ENCODE data around the gene TIGAR.

Gene TIGAR

GRCh38 chr12:4393211-4393610 is 72.2 kb downstream of the TIGAR start:
- H3K4me3 ChIP-seq (ENCODE audit: low read depth, low read length), result no peak overlapping the region
- TF ChIP-seq CTCF (IDR thresholded peaks at IDR 0.05; ENCODE audit: low read depth, low read length), result no peak
- peaks cover 29% of the 10 kb centered on the region for H3K27me3 ChIP-seq
- DNase-seq, result no peak
- no peaks in the 10 kb centered on the region; the same call in 1 of the 2 replicates for H3K9me3 ChIP-seq
- H3K36me3 ChIP-seq, result no peaks in the 10 kb centered on the region
- no peaks in the 10 kb centered on the region for H3K4me1 ChIP-seq

- H3K9me3 ChIP-seq, result no peaks in the 10 kb centered on the region; the same call in 1 of the 2 replicates
- H3K27me3 ChIP-seq, result peaks cover 41% of the 10 kb centered on the region
- no peak overlapping the region for H3K4me3 ChIP-seq (ENCODE audit: low read depth, low read length)
- no peaks in the 10 kb centered on the region for H3K36me3 ChIP-seq
- TF ChIP-seq CTCF (IDR thresholded peaks at IDR 0.05; ENCODE audit: low read depth, low read length), result no peak
- no peaks in the 10 kb centered on the region for H3K4me1 ChIP-seq
- no peak for DNase-seq
Measured at GRCh38 chr12:4395818-4396217, 74.8 kb downstream of the TIGAR start.

GRCh38 chr12:4401117-4401516 is 80.1 kb downstream of the TIGAR start:
- no peak for DNase-seq
- H3K4me3 ChIP-seq (ENCODE audit: low read depth, low read length), result no peak overlapping the region
- no peaks in the 10 kb centered on the region for H3K9me3 ChIP-seq
- no peaks in the 10 kb centered on the region for H3K36me3 ChIP-seq
- H3K4me1 ChIP-seq, result no peaks in the 10 kb centered on the region
- peaks cover 18% of the 10 kb centered on the region for H3K27me3 ChIP-seq
- TF ChIP-seq CTCF (IDR thresholded peaks at IDR 0.05; ENCODE audit: low read depth, low read length), result no peak

- no peak overlapping the region for H3K4me3 ChIP-seq (ENCODE audit: low read depth, low read length)
- TF ChIP-seq CTCF (IDR thresholded peaks at IDR 0.05; ENCODE audit: low read depth, low read length), result no peak
- no peaks in the 10 kb centered on the region for H3K9me3 ChIP-seq
- DNase-seq, result no peak
- no peaks in the 10 kb centered on the region for H3K36me3 ChIP-seq
- no peaks in the 10 kb centered on the region for H3K4me1 ChIP-seq
- H3K27me3 ChIP-seq, result peaks cover 21% of the 10 kb centered on the region
Measured at GRCh38 chr12:4402996-4403395, 82.0 kb downstream of the TIGAR start.
